HL-60 (cell line): ENCODE data around the gene HPGD.
"Not testable (repeated sequence)": the region's sequence is repeated elsewhere in the genome, so short reads cannot be mapped to it uniquely, and the experiment has no call there.

Experiments
- DNase-seq, 2 experiments: peaks; one replicate each; pipeline ENCODE4 v3.0.0-alpha.2; 2010 to 2020; ENCODE audit warnings: low read depth in 1 of 2, low spot score in 1 of 2
- H3K27ac ChIP-seq: fragments of 250-450 bp; sonication (Bioruptor Pico); replicated peaks from 2 replicates; pipeline ENCODE4 v1.5.1; 2020; ENCODE audit warnings: mild to moderate bottlenecking, moderate library complexity
- H3K27me3 ChIP-seq: fragments of 250-450 bp; sonication (Bioruptor Pico); 2 replicates; pipeline ENCODE4 v1.5.1; 2021; ENCODE audit warnings: mild to moderate bottlenecking, moderate library complexity; ENCODE audit not compliant: insufficient read depth, poor library complexity, severe bottlenecking
- H3K4me3 ChIP-seq: replicated peaks from 2 replicates; pipeline ENCODE4 v1.5.1; 2011; ENCODE audit warnings: mild to moderate bottlenecking, control low read depth, low read length; ENCODE audit not compliant: insufficient read depth
- CTCF ChIP-seq: IDR thresholded peaks from one replicate; pipeline ENCODE4 v1.5.1; 2011; ENCODE audit warnings: low read length, control low read depth, inconsistent platforms; ENCODE audit not compliant: insufficient read depth
- GABPA ChIP-seq: IDR thresholded peaks from 2 replicates; pipeline ENCODE4 v1.6.1; 2012; ENCODE audit warnings: low read depth
- POLR2AphosphoS5 ChIP-seq: IDR thresholded peaks from 2 replicates; pipeline ENCODE4 v1.6.1; 2012; ENCODE audit warnings: low read depth
- REST ChIP-seq: IDR thresholded peaks from 2 replicates; pipeline ENCODE4 v1.6.1; 2012; ENCODE audit warnings: low read depth; ENCODE audit not compliant: insufficient replicate concordance
- SPI1 ChIP-seq: IDR thresholded peaks from 2 replicates; pipeline ENCODE4 v1.6.1; 2012; ENCODE audit warnings: low read depth, mild to moderate bottlenecking, borderline replicate concordance

HPGD gene

GRCh38 chr4:174490451-174490961 lies 31.8 kb downstream of the HPGD start:
- DNase-seq, result no peak

GRCh38 chr4:174488368-174488767 lies 33.9 kb downstream of the HPGD start:
- H3K4me3 ChIP-seq, DNase-seq, H3K27ac ChIP-seq, H3K27me3 ChIP-seq: not testable (repeated sequence)

More at GRCh38 chr4:174490451-174490961, 31.8 kb downstream of the HPGD start:
- TF ChIP-seq SPI1 (no peak), GABPA (no peak), REST (no peak), CTCF (no peak)
- H3K4me3 ChIP-seq, result no peak overlapping the region
- no peaks in the 10 kb centered on the region for H3K27me3 ChIP-seq
- H3K27ac ChIP-seq, result no peak overlapping the region

GRCh38 chr4:174485025-174485424 lies 37.3 kb downstream of the HPGD start:
- no peak for DNase-seq
- TF ChIP-seq CTCF, result no peak
- TF ChIP-seq SPI1, result no peak
- no peak for TF ChIP-seq REST
- no peak for TF ChIP-seq POLR2AphosphoS5
- no peak for TF ChIP-seq GABPA
- H3K27ac ChIP-seq, result no peak overlapping the region
- H3K4me3 ChIP-seq, result no peak overlapping the region
- no peaks in the 10 kb centered on the region for H3K27me3 ChIP-seq

- Histone ChIP-seq H3K4me3 (no peak overlapping the region), H3K27me3 (no peaks in the 10 kb centered on the region), H3K27ac (no peak overlapping the region)
- no peak for DNase-seq
- no peak for TF ChIP-seq GABPA
- TF ChIP-seq POLR2AphosphoS5, result no peak
These were observed 38.5 kb downstream of the HPGD start for GRCh38 chr4:174483792-174484191.

GRCh38 chr4:174479140-174479539 lies 43.1 kb downstream of the HPGD start:
- DNase-seq, result no peak
- no peaks in the 10 kb centered on the region for H3K27me3 ChIP-seq
- TF ChIP-seq CTCF (no peak), POLR2AphosphoS5 (no peak), GABPA (no peak), SPI1 (no peak), REST (no peak)
- H3K4me3 ChIP-seq, result no peak overlapping the region
- H3K27ac ChIP-seq, result no peak overlapping the region
